Raji (cell line): Measurements from ENCODE around the gene EN2.

Experiments used
- POLR2A ChIP-seq: IDR thresholded peaks from 2 replicates; pipeline ENCODE4 v1.6.1; 2011; ENCODE audit warnings: low read depth, low read length, control low read depth; ENCODE audit not compliant: insufficient read depth

Gene EN2

DNA sequence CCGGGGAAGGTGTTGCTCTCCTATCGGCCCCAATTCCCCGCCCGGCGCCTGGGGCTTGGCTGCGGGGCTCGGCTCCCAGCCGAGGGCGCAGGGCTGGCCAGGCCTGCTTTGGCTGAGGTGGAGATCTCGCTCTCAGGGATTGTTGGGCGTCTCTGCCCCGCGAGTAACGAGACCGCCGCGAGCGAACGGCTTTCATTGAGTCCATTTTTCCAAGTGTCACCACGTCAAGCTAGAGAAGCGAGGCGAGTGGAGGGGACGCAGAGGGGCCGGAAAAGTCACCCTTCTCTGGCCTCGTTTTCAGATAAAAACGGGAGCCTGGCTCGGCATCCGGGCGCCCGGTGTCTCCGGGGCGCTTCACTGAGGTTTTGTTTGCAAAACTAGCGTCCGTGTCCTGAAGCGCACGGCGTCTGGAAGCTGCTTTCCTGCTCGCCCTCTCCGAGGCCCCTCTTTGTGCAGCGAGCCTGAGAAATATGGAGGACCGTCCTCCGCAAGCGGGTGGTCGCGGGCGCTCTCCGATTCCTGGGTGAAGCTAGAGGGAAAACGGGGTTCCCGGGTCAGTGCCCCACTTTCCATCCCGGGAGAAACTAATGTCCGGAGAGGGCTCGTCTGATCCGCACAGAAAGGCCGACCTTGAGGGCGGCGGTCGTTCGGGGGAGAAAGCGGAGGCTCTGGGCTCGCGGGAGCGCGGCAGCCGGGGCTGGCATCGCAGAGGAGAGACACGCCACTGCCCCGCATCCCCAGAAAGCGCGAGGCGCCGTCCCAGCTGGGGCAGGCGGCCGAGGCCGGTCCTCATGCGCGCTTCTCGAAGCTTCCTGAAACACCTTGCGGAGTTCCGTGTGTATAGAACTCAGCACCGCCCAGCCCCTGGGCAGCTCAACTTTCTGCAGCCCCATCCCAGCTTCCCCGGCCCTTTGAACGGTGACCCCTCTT, 3.5 kb upstream of the EN2 start:
- no peak for TF ChIP-seq POLR2A

DNA sequence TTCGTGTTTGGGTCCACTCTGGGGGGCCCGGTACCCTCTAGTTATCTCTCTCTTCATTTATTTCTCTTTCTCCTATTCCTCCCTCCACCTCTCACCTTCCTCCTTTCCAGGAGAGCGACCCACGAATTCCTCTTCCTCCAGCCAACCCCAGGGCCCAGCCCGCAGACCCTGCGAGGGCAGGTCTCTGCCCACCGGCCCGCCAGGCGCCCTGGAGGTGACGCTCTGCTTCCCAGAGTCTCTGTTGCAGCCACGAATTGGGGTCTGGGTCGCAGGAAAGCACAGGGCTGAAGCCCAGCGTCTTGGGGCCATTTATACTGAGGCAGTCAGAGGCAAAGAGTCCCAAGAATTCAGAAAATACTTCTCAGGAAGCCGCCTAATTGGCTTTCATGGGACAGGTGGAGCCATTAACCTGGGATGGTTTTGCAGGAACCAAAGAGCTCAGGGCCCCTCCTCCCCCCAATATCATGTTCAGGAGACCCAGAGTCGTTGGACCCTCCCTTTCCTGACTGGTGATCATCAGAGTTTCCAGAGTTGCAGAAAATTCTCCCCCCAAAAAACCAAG, 2.7 kb upstream of the EN2 start:
- no peak for TF ChIP-seq POLR2A

DNA sequence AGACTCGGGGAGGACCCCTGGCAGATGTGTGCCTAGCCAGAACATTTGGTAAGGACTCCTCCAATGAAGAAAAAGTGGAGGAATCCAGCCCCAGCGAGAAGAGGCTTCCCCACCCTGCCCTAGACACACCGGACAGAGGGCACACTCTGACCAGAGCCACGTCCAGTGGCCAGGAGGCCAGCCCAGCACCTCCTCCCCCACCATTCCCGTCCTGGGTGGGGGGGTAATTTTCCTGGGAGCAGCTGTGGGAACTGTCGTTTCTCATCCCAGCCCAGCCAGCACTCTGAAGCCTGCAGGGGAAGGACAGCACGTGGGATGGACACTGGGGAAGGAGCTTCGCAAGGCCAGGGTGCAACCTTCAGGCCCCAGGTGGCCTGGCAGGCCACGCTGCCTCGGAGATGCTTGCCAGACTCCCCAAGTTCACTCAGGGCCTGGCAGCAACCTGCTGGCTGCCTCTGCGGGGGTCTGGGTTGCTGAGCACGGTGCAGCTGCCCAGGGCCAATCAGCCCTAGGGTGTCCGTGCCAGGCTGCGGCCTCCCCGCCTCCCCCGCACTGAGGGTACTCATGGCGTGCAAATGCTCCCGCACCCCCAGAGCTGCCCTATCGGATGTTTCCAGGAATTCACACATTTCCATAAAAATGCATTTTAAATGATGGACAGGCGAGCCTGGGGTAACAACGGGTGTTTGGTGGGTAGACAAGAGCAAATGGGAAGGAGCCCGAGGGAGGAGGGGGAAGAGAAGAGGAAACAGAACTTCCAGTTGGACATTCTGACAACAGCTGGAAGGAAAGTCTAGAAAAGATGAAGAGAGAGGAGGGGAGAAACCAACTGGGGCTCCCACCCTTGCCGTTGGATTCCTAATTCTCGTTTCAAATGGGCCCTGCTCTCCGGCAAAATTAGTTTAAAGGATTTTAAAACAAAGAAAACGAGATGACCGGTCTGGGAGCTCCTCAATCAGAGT, 1.9 kb upstream of the EN2 start:
- TF ChIP-seq POLR2A, result no peak

DNA sequence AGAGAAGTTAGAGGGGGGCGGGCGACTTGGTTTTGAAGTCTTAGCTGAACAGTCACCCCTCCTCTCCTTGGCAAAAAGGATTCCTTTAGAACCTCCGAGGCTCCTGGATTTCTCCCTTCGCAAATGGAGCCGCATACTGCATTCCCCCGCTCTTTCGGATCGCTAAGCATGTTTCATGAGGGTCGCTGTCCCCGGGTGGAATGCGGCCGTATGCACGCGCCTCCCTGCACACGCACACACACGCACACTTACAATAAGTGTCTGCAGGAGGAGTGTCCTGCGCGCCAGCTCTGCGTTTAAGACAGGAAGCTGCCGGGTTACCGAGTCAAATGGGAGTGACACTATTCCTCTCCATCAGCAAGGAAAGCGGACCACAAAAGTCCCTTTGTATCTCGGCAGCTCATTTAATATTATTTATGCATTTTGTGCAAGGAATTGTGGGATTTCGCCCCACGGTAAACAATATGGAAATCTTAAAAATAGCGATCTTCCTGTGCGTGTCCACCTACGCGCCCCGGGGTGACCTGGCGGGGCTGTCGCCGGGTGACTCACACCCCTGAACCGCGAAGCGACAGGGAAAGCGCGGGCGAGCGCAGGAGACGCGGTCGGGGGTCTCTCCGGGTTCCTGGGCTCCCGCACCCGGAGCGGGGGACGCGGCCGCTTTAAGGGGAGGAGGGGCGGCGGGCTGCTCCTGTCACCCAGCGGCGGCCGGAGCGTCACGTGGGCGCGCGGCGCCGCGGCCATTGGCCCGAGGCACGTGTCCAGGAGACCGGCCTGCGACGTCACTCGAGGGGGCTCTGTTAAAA, 988 bp upstream of the EN2 start:
- no peak for TF ChIP-seq POLR2A

DNA sequence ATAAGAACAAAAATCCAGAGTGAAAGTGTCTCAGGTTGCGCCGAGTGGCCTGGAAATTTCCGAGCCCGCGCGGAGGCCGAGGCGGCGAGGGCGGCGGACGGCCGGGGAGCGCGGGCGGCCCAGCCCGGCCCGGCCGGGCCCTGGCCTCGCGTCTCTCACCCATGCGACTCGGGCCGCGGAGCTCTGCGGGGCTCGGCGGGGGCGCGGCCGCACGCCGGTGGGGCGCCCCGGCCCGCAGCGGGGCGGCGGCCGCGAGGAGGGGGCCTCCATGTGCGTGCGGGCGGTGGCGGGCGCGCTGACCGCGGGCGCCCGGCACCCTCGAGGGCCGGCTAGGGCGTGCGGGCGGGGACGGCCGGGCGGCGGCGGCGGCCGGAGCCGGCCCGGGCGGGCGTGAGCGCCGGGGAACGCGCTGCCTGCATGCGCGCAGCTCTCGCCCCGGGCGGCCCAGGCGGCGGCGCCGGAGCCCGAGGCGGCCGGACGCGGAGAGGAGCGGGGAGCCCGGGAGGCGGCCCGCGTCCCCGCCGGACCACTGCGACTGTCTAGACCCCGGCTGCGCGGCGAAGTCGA, 302 bp upstream of the EN2 start:
- no peak for TF ChIP-seq POLR2A

DNA sequence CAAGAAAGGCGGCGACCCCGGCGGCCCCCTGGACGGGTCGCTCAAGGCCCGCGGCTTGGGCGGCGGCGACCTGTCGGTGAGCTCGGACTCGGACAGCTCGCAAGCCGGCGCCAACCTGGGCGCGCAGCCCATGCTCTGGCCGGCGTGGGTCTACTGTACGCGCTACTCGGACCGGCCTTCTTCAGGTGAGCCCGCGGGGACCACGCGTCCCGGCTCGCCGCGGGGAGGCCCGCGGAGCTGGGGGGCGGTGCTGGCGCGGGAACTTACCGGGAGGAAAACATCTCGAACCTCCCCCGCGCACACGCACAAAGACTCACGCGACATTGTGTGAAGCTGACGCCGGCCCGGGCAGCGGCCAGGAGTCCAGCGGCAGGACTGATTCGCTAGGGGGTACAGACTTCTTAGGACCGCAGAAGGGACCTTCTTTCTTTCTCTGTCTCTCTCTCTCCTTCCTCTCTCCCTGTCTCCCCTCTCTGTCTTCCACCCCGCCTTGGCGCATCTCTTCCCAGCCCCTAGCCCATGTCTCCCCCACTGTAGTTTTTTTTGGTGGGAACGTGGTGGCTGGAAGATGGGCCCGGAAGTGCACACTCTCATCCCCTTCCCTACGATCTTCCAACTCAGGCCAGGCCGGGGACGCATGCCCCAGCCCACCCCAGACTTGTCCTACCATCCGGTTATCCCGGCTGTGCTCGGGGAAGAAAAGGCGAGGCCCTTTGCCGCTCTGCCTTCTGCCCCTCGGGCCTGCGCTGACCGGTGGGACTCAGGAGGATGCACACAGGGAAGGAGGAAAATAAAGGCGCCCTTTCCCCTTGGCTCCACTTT, 1.2 kb downstream of the EN2 start:
- no peak for TF ChIP-seq POLR2A

DNA sequence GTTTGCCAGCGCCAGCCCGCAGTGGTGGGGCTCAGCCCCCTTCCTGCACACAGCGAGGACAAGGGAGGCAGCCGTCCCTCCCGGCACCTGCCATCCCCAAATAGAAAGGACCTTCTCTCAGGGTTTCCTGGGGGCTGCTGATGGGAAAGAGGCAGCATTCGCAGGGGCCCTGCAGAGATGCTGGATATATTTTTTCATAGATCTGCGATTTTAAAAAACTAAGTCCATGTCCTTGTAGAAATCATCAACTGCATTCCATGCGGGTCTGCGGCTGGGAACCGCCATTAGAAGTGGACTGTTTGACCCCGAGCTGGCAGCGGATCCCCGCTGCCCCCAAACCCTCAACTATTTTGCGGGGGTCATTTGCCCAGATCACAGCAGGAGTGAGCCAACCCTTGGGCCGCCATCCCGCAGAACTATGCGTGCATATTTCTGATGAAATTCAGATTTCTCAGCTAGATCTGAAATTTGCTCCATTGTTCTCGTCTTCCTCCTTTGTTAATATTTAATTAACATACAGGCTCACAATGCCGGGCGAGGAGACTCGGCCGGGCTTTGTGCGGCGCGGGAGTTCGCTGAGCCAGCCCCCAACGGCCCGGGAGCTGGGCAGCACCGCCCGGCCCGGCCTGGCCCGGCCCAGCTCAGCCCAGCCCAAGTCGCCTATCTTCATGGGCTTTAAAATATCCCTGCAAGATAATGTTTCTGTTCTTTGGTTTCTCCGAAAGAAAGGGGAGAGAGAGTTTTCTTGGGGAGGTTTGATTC, 2.0 kb downstream of the EN2 start:
- TF ChIP-seq POLR2A, result no peak

DNA sequence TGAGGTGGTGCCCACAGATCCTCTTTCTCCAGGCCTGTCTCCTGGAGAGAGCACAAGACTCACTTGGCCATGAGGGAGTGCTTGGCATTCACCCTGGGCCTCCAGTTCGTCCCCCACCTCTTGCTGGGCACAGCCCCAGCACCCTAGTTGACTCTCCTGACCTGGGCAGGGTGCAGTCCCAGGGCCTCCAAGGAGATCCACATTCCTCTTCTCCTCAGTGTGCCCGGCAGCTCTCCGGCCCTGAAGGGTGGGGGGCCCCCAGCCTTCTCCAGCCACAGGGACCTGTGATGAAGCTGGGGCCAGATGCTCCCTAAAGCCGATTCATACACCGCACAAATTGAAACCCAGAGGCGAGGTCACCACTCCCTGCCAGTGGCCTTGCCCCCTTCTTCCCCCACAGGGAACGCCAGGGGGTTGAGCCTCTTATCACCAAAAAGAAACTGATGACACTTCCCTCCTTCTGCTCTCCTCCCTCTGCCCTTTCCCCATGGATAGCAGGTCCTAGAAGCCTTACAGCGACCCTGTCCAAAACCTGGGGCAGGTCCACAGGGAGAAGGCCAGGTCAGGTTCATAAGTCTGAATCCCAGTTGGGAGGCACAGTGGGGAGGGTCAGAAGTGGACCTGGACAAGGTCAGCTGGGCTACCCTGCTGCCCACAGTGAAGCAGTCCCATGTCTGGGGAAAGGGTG, 3.1 kb downstream of the EN2 start:
- no peak for TF ChIP-seq POLR2A

DNA sequence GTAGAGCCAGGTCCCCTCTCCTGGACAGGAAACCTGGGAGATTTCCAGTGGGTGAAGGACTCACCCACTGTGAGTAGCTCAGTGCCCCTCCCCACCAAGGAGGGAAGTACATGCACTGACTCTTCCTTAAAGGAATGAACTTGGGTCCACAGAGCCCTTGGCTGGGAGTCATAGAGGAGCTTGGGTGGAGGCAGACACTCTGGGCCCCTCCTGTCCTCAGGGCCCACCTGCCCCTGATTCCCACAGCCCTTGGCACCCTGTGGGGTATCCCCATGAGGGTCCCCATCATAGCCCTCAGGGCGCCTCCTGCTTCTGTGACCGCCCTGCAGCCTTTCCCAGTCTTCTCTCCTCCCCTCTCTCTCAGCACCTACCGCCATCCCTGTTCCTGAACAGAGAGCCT, 3.7 kb downstream of the EN2 start:
- TF ChIP-seq POLR2A, result no peak

DNA sequence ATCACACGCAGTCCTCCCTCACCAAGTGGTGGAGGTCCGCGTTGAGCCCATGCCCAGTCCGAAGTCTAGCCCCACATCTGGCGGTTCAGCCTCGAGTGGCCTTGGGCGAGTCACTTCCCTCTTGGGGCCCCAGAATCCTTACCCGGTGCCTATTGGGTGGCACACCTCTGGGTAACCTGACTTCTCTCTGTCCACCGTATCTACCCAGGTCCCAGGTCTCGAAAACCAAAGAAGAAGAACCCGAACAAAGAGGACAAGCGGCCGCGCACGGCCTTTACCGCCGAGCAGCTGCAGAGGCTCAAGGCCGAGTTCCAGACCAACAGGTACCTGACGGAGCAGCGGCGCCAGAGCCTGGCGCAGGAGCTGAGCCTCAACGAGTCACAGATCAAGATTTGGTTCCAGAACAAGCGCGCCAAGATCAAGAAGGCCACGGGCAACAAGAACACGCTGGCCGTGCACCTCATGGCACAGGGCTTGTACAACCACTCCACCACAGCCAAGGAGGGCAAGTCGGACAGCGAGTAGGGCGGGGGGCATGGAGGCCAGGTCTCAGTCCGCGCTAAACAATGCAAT, 4.3 kb downstream of the EN2 start:
- no peak for TF ChIP-seq POLR2A

DNA sequence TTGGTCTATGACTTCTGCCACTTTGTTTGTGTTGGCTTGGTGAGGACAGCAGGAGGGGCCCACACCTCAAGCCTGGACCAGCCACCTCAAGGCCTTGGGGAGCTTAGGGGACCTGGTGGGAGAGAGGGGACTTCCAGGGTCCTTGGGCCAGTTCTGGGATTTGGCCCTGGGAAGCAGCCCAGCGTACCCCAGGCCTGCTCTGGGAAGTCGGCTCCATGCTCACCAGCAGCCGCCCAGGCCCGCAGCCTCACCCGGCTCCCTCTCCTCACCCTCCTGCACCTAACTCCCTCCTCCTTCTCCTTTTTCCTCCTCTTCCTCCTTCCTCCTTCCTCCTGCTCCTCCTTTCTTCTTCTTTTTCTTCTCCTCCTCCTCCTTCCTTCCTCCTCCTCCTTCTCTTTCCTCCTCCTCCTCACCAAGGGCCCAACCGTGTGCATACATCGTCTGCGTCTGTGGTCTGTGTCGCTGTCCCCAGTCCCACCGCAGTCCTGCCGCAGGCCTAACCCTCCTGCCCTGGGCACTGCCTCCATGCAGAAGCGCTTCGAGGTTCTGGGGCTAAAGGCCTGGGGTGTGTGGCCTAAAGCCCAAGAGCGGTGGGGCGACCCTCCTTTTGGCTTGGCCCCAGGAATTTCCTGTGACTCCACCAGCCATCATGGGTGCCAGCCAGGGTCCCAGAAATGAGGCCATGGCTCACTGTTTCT, 5.3 kb downstream of the EN2 start:
- no peak for TF ChIP-seq POLR2A

DNA sequence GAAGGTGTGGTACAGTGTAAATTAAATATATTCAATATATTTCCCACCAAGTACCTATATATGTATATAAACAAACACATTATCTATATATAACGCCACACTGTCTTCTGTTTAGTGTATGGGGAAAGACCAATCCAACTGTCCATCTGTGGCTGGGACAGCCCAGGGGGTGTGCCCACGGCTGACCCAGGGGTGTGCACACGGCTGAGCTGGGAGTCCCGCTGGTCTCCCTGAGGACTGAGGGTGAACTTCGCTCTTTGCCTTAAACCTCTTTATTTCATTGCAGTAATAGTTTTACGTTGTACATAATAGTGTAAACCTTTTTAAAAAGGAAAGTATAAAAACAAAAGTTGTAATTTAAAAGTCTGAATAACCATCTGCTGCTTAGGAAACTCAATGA, 6.3 kb downstream of the EN2 start:
- no peak for TF ChIP-seq POLR2A
